HG03175 (cell line): ENCODE data around the gene EXOC6B.

Experiments used
- ATAC-seq: cut with Tn5 transposase; IDR thresholded peaks from one replicate; pipeline ENCODE4 v1.9.1; 2021; ENCODE audit warnings: mild to moderate bottlenecking, moderate library complexity; ENCODE audit not compliant: unreplicated experiment

Gene EXOC6B

GRCh38 chr2:72183466-72183865 is 642.4 kb downstream of the EXOC6B start:
- ATAC-seq, result no peak

DNA sequence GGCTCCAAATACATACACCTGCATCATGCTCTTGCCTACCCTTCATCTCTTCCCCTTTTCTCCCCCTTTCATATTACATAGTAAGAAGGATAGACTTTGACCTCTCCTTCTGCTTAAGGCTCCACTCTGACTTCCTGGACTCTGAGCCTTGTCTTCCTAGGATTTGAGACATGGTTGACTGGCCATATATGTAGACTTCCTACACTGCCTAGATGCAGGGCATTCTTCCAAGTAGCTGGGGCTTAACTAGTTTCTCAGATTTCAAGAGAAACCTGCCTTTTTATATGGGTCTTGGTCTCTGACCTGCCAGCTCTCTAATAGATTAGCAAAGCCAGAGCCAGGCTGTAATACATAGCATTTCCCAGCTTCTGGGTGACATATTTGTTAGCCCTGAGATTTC is 642.8 kb downstream of the EXOC6B start:
- ATAC-seq, result no peak

- no peak for ATAC-seq
Observed at GRCh38 chr2:72182547-72182946, 643.3 kb downstream of the EXOC6B start.

GRCh38 chr2:72181616-72182015 is 644.2 kb downstream of the EXOC6B start:
- ATAC-seq, result no peak

GRCh38 chr2:72180351-72180750 is 645.5 kb downstream of the EXOC6B start:
- ATAC-seq, result no peak

- ATAC-seq, result no peak
Observed at GRCh38 chr2:72178551-72178950, 647.3 kb downstream of the EXOC6B start.

GRCh38 chr2:72176281-72176680 is 649.6 kb downstream of the EXOC6B start:
- ATAC-seq, result no peak

DNA sequence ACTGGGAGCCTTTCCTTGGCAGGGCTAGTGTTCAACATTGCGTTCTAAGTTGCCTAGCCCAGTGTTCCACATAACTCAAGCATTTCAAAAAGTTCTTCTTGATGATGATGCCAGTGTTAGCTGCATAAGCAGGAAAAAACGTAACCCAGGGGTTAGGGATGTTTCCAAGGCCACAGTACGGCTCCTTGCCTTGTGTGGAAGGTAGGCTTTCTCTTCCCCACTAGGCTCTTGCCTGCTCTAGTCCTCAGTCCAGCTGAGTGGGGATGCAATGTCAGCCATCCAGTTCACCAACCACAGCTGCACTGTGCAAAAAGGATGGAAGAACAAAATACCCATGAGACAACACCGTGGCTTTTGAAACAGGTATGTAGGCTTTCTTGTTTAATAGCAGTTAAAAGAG is 650.2 kb downstream of the EXOC6B start:
- no peak for ATAC-seq

DNA sequence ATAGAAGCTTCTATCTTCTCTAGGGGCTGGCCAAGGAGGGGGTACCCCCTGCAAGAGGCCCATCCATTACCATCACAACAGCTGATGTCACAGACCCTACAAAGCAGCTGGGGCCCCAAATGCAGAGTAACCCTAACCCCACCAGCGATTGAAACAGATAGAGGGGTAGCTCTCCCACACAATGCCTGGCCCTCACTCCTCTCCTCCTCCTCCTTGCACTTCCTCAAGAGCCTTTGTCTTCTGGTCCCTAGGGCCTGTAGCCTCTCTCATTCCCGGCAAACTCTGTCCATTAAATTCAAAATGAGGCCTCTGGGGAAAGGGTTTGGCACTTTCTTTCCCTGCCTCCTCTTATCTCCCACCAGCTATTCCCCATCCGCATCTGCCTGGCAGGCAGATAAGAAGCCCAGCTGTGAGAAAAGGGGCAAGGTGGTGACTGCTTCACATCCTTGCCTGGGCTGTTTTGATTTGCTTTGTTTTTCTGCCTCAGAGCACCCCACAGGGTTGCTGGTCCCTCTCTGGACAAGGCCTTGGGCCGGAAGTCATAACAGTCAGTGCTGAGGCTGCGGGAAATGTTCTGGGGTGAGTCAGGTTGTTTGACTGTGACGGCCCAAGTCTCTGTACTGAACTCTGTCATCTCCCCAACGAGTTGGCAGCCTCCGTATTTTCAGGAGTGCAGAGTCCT is 652.1 kb downstream of the EXOC6B start:
- ATAC-seq, result no peak

GRCh38 chr2:72172478-72172877 is 653.4 kb downstream of the EXOC6B start:
- ATAC-seq, result no peak

GRCh38 chr2:72166279-72166678 is 659.6 kb downstream of the EXOC6B start:
- no peak for ATAC-seq

- no peak for ATAC-seq
Observed at GRCh38 chr2:72165792-72166191, 660.0 kb downstream of the EXOC6B start.

- no peak for ATAC-seq
Observed at GRCh38 chr2:72162574-72162973, 663.3 kb downstream of the EXOC6B start.

DNA sequence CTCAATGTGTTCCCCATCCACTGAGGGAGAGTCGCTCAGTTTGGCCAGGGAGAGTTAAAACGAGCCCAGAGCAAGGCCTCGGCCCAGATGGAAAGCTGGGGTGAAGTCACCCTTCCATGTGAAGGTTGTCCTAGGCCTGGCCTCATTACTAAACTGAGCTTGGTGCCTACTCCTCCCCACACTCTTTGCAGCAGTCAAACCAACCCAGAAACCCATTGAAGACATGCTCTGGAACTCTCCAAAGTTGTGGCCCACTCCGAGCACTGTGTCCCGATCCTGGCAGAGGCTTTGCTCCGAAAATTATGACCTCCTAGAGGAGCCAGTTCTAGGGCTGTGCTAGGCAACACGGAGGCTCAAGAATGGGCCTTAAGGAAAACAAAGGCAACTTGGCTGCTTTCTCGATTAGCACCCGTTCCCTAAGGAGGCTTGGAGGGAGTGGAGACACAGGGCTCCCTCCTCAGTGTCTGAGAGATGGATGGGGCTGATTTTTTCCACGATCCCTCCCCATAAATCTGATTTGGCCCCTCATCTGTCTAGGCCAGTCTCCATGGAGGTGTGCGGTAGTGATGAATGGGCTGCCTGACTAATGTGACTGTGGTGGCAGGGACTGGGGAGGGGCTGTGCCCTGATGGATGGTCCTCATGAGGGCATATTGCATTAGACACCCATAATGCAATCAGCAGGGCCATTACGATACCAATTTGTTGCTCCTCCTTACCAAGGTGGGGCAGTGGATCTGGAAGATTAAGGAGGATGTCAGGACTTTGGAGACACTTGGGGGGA is 666.4 kb downstream of the EXOC6B start:
- ATAC-seq, result no peak

DNA sequence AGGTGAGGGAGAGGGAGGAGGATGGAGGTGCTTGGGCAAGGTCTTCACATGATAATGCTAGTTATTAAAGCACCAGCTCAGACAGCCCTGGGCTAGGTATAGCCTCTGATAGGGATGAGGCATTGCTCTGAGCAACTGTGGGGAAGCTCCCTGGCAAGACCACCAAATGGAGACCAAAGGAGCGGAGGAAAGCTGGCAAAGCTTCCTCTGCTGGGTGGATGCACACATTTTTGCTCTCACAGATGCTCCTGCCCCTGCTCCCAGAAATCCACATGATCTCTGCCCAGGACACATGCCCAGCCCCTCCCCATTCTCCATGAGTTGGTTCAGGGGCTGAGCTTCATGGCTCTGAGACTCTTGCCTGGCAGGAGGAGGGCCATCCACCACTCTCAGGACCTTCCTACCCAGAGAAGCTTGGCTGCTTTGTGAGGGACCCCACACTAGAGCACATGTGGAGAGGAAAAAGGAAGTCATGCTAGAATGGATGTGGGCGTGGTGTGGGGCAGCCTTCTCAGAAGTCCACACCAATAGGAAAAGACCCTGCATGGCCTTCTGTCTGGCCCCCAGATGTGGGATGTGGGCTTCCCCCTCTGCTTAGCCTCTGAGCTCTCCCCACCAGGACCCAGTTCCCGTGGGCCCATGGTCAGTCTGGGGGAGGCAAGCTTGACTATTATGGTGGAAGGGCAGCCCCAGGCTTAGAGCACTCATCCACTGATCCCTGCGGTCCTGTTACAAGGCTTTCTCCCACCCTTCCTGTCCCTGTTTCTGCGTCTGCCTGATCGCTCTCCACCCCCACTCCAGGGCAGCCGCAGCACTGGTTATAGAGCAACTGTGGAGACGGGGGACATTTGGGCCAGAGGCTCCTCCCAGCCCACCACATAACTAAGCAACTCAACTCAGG is 667.7 kb downstream of the EXOC6B start:
- ATAC-seq, result no peak

GRCh38 chr2:72156872-72157271 is 669.0 kb downstream of the EXOC6B start:
- no peak for ATAC-seq

- no peak for ATAC-seq
Observed at GRCh38 chr2:72155737-72156136, 670.1 kb downstream of the EXOC6B start.

GRCh38 chr2:72155151-72155550 is 670.7 kb downstream of the EXOC6B start:
- no peak for ATAC-seq

DNA sequence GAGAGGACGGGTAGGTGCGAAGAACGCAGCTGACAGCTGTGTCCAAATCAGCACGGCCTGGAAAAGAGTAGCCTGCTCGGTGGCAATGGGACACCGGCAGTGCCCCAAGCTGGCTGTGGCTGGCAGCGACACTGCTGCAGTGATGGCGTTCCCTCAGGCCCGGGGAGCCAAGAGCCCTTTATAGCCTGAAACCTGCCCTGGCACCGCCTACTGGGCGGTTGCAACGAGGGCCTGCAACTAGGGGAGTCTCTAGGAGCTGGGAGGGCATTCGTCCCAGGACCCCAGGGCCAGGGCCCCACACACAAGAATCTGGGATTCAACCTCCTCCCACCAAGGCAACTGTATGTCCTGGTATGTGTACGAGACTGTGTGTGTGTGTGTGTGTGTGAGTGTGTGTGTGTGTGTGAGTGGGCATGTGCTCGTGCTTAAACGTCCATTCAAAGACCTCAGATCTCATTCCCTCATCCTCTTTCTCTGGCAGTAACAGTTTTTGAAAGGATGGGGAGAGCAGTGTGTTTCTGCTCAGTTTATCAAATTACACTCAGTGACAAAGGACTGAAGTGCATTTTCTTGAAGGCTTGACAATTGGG is 671.4 kb downstream of the EXOC6B start:
- ATAC-seq, result no peak

GRCh38 chr2:72153924-72154323 is 671.9 kb downstream of the EXOC6B start:
- no peak for ATAC-seq
